UCSD-AML1 (cell line): Measurements from ENCODE around the gene ATCAY.

Source experiments
- DNase-seq: peaks from one replicate; lab custom pipeline; 2025; ENCODE audit not compliant: unreplicated experiment; lab: John Stamatoyannopoulos, UW

The ATCAY gene

GRCh38 chr19:3880471-3881271 is at the start of gene ATCAY:
Gene ATCAY (plus strand): TSS chr19:3880685. CDS start chr19:3885768, 5,083 bp downstream.
- no peak for DNase-seq

GRCh38 chr19:3831601-3832000 is 48.9 kb upstream of the ATCAY start:
- no peak for DNase-seq

- no peak for DNase-seq
Observed at GRCh38 chr19:3832001-3832400, 48.5 kb upstream of the ATCAY start.

GRCh38 chr19:3833578-3834348 is 46.7 kb upstream of the ATCAY start:
- no peak for DNase-seq

GRCh38 chr19:3834349-3835054 is 46.0 kb upstream of the ATCAY start:
- DNase-seq, result no peak

- no peak for DNase-seq
Observed at GRCh38 chr19:3835055-3835435, 45.4 kb upstream of the ATCAY start.

GRCh38 chr19:3836887-3837286 is 43.6 kb upstream of the ATCAY start:
- no peak for DNase-seq

- no peak for DNase-seq
Observed at GRCh38 chr19:3837332-3837731, 43.2 kb upstream of the ATCAY start.

- no peak for DNase-seq
Observed at GRCh38 chr19:3837922-3838321, 42.6 kb upstream of the ATCAY start.

GRCh38 chr19:3838661-3839060 is 41.8 kb upstream of the ATCAY start:
- DNase-seq, result no peak

- DNase-seq, result no peak
Observed at GRCh38 chr19:3839941-3840340, 40.5 kb upstream of the ATCAY start.

- no peak for DNase-seq
Observed at GRCh38 chr19:3840804-3841203, 39.7 kb upstream of the ATCAY start.

- no peak for DNase-seq
Observed at GRCh38 chr19:3842948-3843347, 37.5 kb upstream of the ATCAY start.

- no peak for DNase-seq
Observed at GRCh38 chr19:3844596-3844995, 35.9 kb upstream of the ATCAY start.

GRCh38 chr19:3849092-3849491 is 31.4 kb upstream of the ATCAY start:
- DNase-seq, result no peak

GRCh38 chr19:3849787-3850186 is 30.7 kb upstream of the ATCAY start:
- no peak for DNase-seq

GRCh38 chr19:3850320-3850972 is 30.0 kb upstream of the ATCAY start:
- no peak for DNase-seq

- no peak for DNase-seq
Observed at GRCh38 chr19:3851254-3852176, 29.0 kb upstream of the ATCAY start.

- no peak for DNase-seq
Observed at GRCh38 chr19:3852177-3852511, 28.3 kb upstream of the ATCAY start.

GRCh38 chr19:3852614-3853254 is 27.8 kb upstream of the ATCAY start:
- DNase-seq, result peak; percentile 70
